ENCODE results near the gene PHF21B. TPM values are rescaled to one million over a fixed set of nuclear protein-coding genes. Genes with fewer than 3 reads are reported as not detected.
A peak's percentile ranks its signal among the peaks of the same experiment; 100 is the strongest.

PHF21B gene
- total RNA-seq, 1 experiment from 2014 or later: not detected

DNA sequence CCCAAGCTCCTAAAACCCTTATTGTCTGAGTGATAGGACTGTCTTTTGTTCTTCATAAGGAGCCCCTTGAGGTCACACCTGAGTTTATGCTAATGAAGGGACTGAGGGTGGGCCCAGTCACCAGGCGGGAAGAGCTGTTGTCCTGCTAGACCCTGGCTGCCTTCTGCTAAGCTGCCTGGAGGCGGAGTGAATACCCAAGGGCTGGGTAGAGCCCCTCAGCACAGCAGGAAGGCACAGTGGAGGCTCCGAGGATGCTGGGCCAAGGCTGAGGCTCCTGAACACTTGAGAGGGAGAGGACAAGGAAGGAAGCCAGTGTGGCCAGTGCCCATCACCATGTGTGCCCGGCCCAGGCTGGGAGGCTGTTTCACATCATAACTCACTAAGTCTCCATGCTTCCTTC lies 4.8 kb upstream of the PHF21B start:
- TF ChIP-seq, protein P1, sequence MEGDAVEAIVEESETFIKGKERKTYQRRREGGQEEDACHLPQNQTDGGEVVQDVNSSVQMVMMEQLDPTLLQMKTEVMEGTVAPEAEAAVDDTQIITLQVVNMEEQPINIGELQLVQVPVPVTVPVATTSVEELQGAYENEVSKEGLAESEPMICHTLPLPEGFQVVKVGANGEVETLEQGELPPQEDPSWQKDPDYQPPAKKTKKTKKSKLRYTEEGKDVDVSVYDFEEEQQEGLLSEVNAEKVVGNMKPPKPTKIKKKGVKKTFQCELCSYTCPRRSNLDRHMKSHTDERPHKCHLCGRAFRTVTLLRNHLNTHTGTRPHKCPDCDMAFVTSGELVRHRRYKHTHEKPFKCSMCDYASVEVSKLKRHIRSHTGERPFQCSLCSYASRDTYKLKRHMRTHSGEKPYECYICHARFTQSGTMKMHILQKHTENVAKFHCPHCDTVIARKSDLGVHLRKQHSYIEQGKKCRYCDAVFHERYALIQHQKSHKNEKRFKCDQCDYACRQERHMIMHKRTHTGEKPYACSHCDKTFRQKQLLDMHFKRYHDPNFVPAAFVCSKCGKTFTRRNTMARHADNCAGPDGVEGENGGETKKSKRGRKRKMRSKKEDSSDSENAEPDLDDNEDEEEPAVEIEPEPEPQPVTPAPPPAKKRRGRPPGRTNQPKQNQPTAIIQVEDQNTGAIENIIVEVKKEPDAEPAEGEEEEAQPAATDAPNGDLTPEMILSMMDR (IDR thresholded peaks at IDR 0.05; ENCODE audit: unreplicated experiment): no peak
- Mint-ChIP-seq H3K36me3 (ENCODE audit: insufficient read depth, unreplicated experiment) (peaks cover 6% of the 10 kb centered on the region), H3K4me1 (ENCODE audit: low read depth, unreplicated experiment) (peaks cover 9% of the 10 kb centered on the region), H3K27me3 (ENCODE audit: unreplicated experiment) (peaks cover 96% of the 10 kb centered on the region), H3K9me3 (ENCODE audit: low read depth, unreplicated experiment) (no peaks in the 10 kb centered on the region), H3K27ac (ENCODE audit: unreplicated experiment) (no peak overlapping the region), H3K4me3 (ENCODE audit: low read depth, unreplicated experiment) (no peak overlapping the region)
- no TSS peak for BruUV-seq (replicated peaks)
- DNase-seq: no peak
- CTCF ChIA-PET: no interaction called here
- intact Hi-C loops (cut with micrococcal nuclease; ENCODE audit: unreplicated experiment): no loop called here

DNA sequence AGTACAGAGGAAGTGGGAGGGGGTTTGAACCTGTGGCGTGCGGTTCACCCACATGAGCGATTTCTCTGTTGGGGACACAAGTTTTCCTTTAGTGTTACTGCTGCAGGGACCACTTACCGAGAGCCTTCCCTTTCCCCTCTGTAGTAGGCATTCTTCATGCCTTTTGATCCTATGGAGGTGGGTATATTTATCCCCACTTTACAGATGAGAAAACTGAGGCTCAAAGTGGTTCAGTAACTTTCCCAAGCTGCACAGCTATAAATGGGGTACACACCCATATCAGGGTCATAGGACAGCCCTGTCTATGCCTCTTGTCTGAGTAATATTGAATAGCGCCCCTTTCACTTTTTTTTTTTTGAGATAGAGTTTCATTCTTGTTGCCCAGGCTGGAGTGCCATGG lies 3.3 kb upstream of the PHF21B start:
- TF ChIP-seq, protein P1 (IDR thresholded peaks at IDR 0.05; ENCODE audit: unreplicated experiment): no peak

DNA sequence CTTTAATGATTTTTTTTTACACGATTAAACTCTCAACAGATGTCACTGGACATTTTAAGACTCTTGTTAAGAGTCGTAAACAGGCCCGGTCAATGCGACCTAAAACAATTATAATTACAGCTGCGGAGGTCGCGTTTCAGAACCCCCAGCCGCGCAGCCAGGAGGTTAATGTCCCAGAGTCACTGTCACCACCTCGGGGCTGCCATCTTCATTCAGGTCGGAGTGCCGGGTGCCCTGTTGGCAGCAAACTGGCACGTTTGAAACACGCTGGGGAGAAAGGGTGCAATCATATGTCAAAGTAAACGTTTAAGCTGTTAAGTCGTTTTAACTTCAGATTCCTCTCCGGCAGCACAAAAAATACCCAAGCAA lies 711 bp upstream of the PHF21B start:
- TF ChIP-seq, protein P1 (IDR thresholded peaks at IDR 0.05; ENCODE audit: unreplicated experiment): no peak
- peaks cover 73% of the 10 kb centered on the region for H3K27me3 Mint-ChIP-seq (ENCODE audit: unreplicated experiment)
- BruUV-seq (replicated peaks): no TSS peak
- DNase-seq: no peak
- peaks cover 9% of the 10 kb centered on the region for H3K4me1 Mint-ChIP-seq (ENCODE audit: low read depth, unreplicated experiment)
- no peak overlapping the region for H3K27ac Mint-ChIP-seq (ENCODE audit: unreplicated experiment)
- H3K9me3 Mint-ChIP-seq (ENCODE audit: low read depth, unreplicated experiment): no peaks in the 10 kb centered on the region
- CTCF ChIA-PET: no interaction called here
- intact Hi-C loops (cut with micrococcal nuclease; ENCODE audit: unreplicated experiment): no loop called here
- peaks cover 6% of the 10 kb centered on the region for H3K36me3 Mint-ChIP-seq (ENCODE audit: insufficient read depth, unreplicated experiment)
- peak overlapping the region; percentile 64 for H3K4me3 Mint-ChIP-seq (ENCODE audit: low read depth, unreplicated experiment)

More for the DNA sequence above, 3.3 kb upstream of the PHF21B start:
- no TSS peak for BruUV-seq (replicated peaks)
- DNase-seq: no peak
- CTCF ChIA-PET: interaction anchor here (0.6 kb wide), 1 partner anchor 159 kb away, joined by 4 read pairs; no protein-coding TSS in a partner anchor
- Mint-ChIP-seq H3K9me3 (ENCODE audit: low read depth, unreplicated experiment) (no peaks in the 10 kb centered on the region), H3K4me1 (ENCODE audit: low read depth, unreplicated experiment) (peaks cover 9% of the 10 kb centered on the region), H3K4me3 (ENCODE audit: low read depth, unreplicated experiment) (no peak overlapping the region), H3K27ac (ENCODE audit: unreplicated experiment) (no peak overlapping the region), H3K36me3 (ENCODE audit: insufficient read depth, unreplicated experiment) (peaks cover 6% of the 10 kb centered on the region), H3K27me3 (ENCODE audit: unreplicated experiment) (peaks cover 81% of the 10 kb centered on the region)
- intact Hi-C loops (cut with micrococcal nuclease; ENCODE audit: unreplicated experiment): no loop called here

DNA sequence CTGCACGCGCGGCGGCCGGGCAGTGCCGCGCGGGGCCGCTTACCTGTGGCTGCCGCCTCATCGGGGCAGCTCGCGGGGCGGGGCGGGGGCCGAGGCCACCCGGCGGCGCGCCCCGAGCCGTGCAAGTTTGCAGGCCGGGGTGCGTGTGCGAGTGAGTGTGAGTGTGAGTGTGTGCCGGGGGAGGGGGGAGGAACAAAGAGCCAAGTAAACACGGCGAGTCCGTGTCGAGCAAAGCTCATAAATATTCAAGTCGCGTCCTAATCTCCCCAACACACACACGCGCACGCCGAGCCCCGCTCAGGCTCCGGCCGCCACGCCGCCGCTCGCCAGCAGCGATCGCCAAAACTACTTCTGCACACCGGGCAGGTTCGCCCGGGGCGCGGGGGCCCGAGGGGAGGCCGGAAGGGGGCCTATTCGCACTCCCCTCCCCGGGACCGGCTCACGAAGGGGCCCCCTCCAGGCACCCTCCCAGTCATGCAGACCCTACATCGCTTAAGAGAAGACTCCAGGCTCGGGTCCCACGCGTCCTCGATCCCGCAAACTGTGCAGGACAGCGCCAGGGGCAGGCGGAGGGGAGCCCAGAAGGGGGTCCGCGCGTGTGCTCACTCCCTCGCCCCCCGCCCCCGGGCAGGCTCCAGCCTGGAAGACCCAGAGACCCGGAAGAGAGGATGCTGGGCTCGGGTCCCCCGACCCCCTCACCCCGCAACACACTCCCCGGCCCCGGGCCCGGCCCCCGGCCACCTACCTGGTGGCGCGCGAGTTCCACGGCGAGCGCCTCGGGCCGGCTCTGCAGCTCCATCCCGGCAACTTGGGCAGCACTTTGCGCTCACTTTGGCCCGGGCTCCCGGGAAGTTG lies 827 bp downstream of the PHF21B start:
- Mint-ChIP-seq H3K4me3 (ENCODE audit: low read depth, unreplicated experiment) (no peak overlapping the region), H3K36me3 (ENCODE audit: insufficient read depth, unreplicated experiment) (peaks cover 6% of the 10 kb centered on the region), H3K27me3 (ENCODE audit: unreplicated experiment) (peaks cover 76% of the 10 kb centered on the region), H3K9me3 (ENCODE audit: low read depth, unreplicated experiment) (no peaks in the 10 kb centered on the region), H3K4me1 (ENCODE audit: low read depth, unreplicated experiment) (peaks cover 9% of the 10 kb centered on the region), H3K27ac (ENCODE audit: unreplicated experiment) (no peak overlapping the region)
- CTCF ChIA-PET: interaction anchor here (1.2 to 1.8 kb wide), 2 partner anchors 86 to 324 kb away, joined by 3 to 4 read pairs; no protein-coding TSS in a partner anchor
- TF ChIP-seq, protein P1 (IDR thresholded peaks at IDR 0.05; ENCODE audit: unreplicated experiment): no peak
- intact Hi-C loops (cut with micrococcal nuclease; ENCODE audit: unreplicated experiment): no loop called here
- no peak for DNase-seq
- BruUV-seq (replicated peaks): no TSS peak

Data from Calu3 (cell line).